ENCODE measurements around the gene LGR6.

- no peak for TF ChIP-seq POLR2AphosphoS5 (IDR thresholded peaks at IDR 0.05; ENCODE audit: low read depth, low read length)
- TF ChIP-seq, protein P1, sequence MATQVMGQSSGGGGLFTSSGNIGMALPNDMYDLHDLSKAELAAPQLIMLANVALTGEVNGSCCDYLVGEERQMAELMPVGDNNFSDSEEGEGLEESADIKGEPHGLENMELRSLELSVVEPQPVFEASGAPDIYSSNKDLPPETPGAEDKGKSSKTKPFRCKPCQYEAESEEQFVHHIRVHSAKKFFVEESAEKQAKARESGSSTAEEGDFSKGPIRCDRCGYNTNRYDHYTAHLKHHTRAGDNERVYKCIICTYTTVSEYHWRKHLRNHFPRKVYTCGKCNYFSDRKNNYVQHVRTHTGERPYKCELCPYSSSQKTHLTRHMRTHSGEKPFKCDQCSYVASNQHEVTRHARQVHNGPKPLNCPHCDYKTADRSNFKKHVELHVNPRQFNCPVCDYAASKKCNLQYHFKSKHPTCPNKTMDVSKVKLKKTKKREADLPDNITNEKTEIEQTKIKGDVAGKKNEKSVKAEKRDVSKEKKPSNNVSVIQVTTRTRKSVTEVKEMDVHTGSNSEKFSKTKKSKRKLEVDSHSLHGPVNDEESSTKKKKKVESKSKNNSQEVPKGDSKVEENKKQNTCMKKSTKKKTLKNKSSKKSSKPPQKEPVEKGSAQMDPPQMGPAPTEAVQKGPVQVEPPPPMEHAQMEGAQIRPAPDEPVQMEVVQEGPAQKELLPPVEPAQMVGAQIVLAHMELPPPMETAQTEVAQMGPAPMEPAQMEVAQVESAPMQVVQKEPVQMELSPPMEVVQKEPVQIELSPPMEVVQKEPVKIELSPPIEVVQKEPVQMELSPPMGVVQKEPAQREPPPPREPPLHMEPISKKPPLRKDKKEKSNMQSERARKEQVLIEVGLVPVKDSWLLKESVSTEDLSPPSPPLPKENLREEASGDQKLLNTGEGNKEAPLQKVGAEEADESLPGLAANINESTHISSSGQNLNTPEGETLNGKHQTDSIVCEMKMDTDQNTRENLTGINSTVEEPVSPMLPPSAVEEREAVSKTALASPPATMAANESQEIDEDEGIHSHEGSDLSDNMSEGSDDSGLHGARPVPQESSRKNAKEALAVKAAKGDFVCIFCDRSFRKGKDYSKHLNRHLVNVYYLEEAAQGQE (IDR thresholded peaks at IDR 0.05; ENCODE audit: insufficient read depth in 1 of 2, low read depth in 2 of 2, low read length in 2 of 2) = no peak
- no peak for TF ChIP-seq SIN3A (IDR thresholded peaks at IDR 0.05; ENCODE audit: borderline replicate concordance, insufficient read depth, low read length)
These were observed 111.6 kb downstream of the LGR6 start for GRCh38 chr1:202305168-202305567.

Measured in PFSK-1 (cell line).